Neural cell (in vitro differentiated cells): ENCODE results near the gene SCLY. TPM values are rescaled to one million over a fixed set of nuclear protein-coding genes. Genes with fewer than 3 reads are reported as not detected.

ENCODE experiments used
- H2AFZ ChIP-seq: fragments of 200-600, 300-800 bp; sonication (generic), shearing (Covaris generic); 2 replicates; pipeline ENCODE4 v1.6.0; 2014; ENCODE audit warnings: low read depth, mild to moderate bottlenecking, antibody characterized with exemption, low read length, moderate library complexity
- H3F3A ChIP-seq: fragments of 200-600 bp; shearing (Covaris generic); 2 replicates; pipeline ENCODE4 v1.6.1; 2016; ENCODE audit warnings: mild to moderate bottlenecking, moderate library complexity, mixed read lengths, antibody characterized with exemption, low read length; ENCODE audit not compliant: insufficient read depth, poor library complexity, severe bottlenecking
- H3K27ac ChIP-seq: fragments of 200-600, 300-800 bp; sonication (generic), shearing (Covaris generic); 2 replicates; pipeline ENCODE4 v1.5.1; 2014; ENCODE audit warnings: mild to moderate bottlenecking, low read length, moderate library complexity
- H3K27me3 ChIP-seq: fragments of 300-800, 200-600 bp; sonication (generic), shearing (Covaris generic); 2 replicates; pipeline ENCODE4 v1.6.0; 2014; ENCODE audit warnings: mild to moderate bottlenecking, low read depth, low read length, moderate library complexity; ENCODE audit not compliant: insufficient read depth
- H3K36me3 ChIP-seq: fragments of 300-800, 200-600 bp; sonication (generic), shearing (Covaris generic); 2 replicates; pipeline ENCODE4 v1.5.1; 2014; ENCODE audit warnings: mild to moderate bottlenecking, antibody characterized with exemption, low read length, moderate library complexity; ENCODE audit not compliant: insufficient read depth
- H3K4me2 ChIP-seq: fragments of 300-800, 200-600 bp; sonication (generic), shearing (Covaris generic); 2 replicates; pipeline ENCODE4 v1.6.0; 2014; ENCODE audit warnings: mild to moderate bottlenecking, low read length
- H3K4me3 ChIP-seq: fragments of 300-800, 200-600 bp; sonication (generic), shearing (Covaris generic); 2 replicates; pipeline ENCODE4 v1.5.1; 2014; ENCODE audit warnings: mild to moderate bottlenecking, low read length, moderate library complexity
- H3K79me2 ChIP-seq: fragments of 200-600 bp; shearing (Covaris generic); replicated peaks from 2 replicates; pipeline ENCODE4 v1.6.0; 2014; ENCODE audit warnings: mild to moderate bottlenecking, low read length, moderate library complexity; ENCODE audit not compliant: insufficient read depth
- H3K9ac ChIP-seq: fragments of 300-800, 200-600 bp; sonication (generic), shearing (Covaris generic); 2 replicates; pipeline ENCODE4 v1.6.1; 2016; ENCODE audit warnings: mild to moderate bottlenecking, low read length, mixed read lengths
- H3K9me2 ChIP-seq: fragments of 200-600 bp; shearing (Covaris generic); 2 replicates; pipeline ENCODE4 v1.6.1; 2016; ENCODE audit warnings: mild to moderate bottlenecking, low read length, mixed read lengths; ENCODE audit not compliant: insufficient read depth
- H3K9me3 ChIP-seq: fragments of 200-600, 300-800 bp; sonication (generic), shearing (Covaris generic); 2 replicates; pipeline ENCODE4 v1.6.1; 2016; ENCODE audit warnings: mild to moderate bottlenecking, mixed run types, low read length, moderate library complexity, mixed read lengths
- H4K20me1 ChIP-seq: fragments of 200-600 bp; shearing (Covaris generic); 2 replicates; pipeline ENCODE4 v1.6.1; 2016; ENCODE audit warnings: mild to moderate bottlenecking, mixed run types; ENCODE audit not compliant: insufficient read depth
- CTCF ChIP-seq: fragments of 450-650 bp; IDR thresholded peaks from 2 replicates; pipeline ENCODE4 v1.5.1; 2014; ENCODE audit warnings: antibody characterized with exemption, mild to moderate bottlenecking, moderate library complexity; ENCODE audit not compliant: poor library complexity, severe bottlenecking
- EP300 ChIP-seq: fragments of 450-650 bp; conservative IDR thresholded peaks from 2 replicates; pipeline ENCODE4 v1.6.1; 2014; ENCODE audit warnings: antibody characterized with exemption, mild to moderate bottlenecking, moderate library complexity; ENCODE audit not compliant: poor library complexity, severe bottlenecking
- EZH2 ChIP-seq: fragments of 200-600, 300-800 bp; shearing (Covaris generic), sonication (generic); IDR thresholded peaks from 2 replicates; pipeline ENCODE4 v1.6.1; 2014; ENCODE audit warnings: antibody characterized with exemption, low read length, borderline replicate concordance, mild to moderate bottlenecking; ENCODE audit not compliant: insufficient read depth, poor library complexity, severe bottlenecking
- MXI1 ChIP-seq: fragments of 450-650 bp; conservative IDR thresholded peaks from 2 replicates; pipeline ENCODE4 v1.6.1; 2014; ENCODE audit warnings: antibody characterized with exemption, mild to moderate bottlenecking; ENCODE audit not compliant: poor library complexity, severe bottlenecking
- POLR2AphosphoS5 ChIP-seq: IDR thresholded peaks from 2 replicates; pipeline ENCODE4 v1.6.1; 2012
- RAD21 ChIP-seq: fragments of 450-650 bp; conservative IDR thresholded peaks from 2 replicates; pipeline ENCODE4 v1.6.1; 2014; ENCODE audit warnings: antibody characterized with exemption, mild to moderate bottlenecking, moderate library complexity
- REST ChIP-seq: IDR thresholded peaks from 2 replicates; pipeline ENCODE4 v1.6.1; 2012; ENCODE audit warnings: borderline replicate concordance
- SMC3 ChIP-seq: fragments of 450-650 bp; conservative IDR thresholded peaks from 2 replicates; pipeline ENCODE4 v1.6.1; 2014; ENCODE audit warnings: antibody characterized with exemption, mild to moderate bottlenecking, moderate library complexity; ENCODE audit not compliant: poor library complexity
- TAF1 ChIP-seq: IDR thresholded peaks from 2 replicates; pipeline ENCODE4 v1.6.1; 2012; ENCODE audit warnings: low read depth
- polyA plus RNA-seq: library from polyadenylated mRNA; depleted of rRNA; stranded (reverse); fragments of >200 nt; gene quantifications from 2 replicates; pipeline ENCODE4 v1.2.3, GENCODE V29; 2014

Gene SCLY
- polyA plus RNA-seq, 1 donor from 2014 or later = 15.9 TPM

GRCh38 chr2:238130111-238130695 is 69.4 kb downstream of the SCLY start:
- H3K27me3 ChIP-seq = no peaks in the 10 kb centered on the region
- H3K9me2 ChIP-seq = no peaks in the 10 kb centered on the region
- H3F3A ChIP-seq = no peaks in the 10 kb centered on the region
- H3K27ac ChIP-seq = no peak overlapping the region
- H3K4me3 ChIP-seq = no peak overlapping the region
- no peaks in the 10 kb centered on the region for H3K36me3 ChIP-seq
- no peak overlapping the region for H3K9ac ChIP-seq
- H4K20me1 ChIP-seq = no peaks in the 10 kb centered on the region
- no peaks in the 10 kb centered on the region for H3K79me2 ChIP-seq
- TF ChIP-seq MXI1 (no peak), SMC3 (no peak), CTCF (no peak), POLR2AphosphoS5 (no peak), TAF1 (no peak), EZH2 (no peak), RAD21 (no peak)
- H3K4me2 ChIP-seq = no peak overlapping the region
- H2AFZ ChIP-seq = no peak overlapping the region
- H3K9me3 ChIP-seq = no peaks in the 10 kb centered on the region

GRCh38 chr2:238130696-238131628 is 70.2 kb downstream of the SCLY start:
- TF ChIP-seq EZH2 = no peak
- no peak for TF ChIP-seq MXI1
- no peak for TF ChIP-seq RAD21
- no peak for TF ChIP-seq REST
- no peak for TF ChIP-seq CTCF
- no peak for TF ChIP-seq SMC3
- no peak for TF ChIP-seq POLR2AphosphoS5
- no peak for TF ChIP-seq EP300
- TF ChIP-seq TAF1 = no peak
- Histone ChIP-seq H3K27me3 (no peaks in the 10 kb centered on the region), H3K4me2 (no peak overlapping the region), H3K9me3 (no peaks in the 10 kb centered on the region), H3K27ac (no peak overlapping the region), H4K20me1 (no peaks in the 10 kb centered on the region), H3K36me3 (no peaks in the 10 kb centered on the region), H3K4me3 (no peak overlapping the region), H2AFZ (no peak overlapping the region), H3K9me2 (no peaks in the 10 kb centered on the region), H3F3A (no peaks in the 10 kb centered on the region), H3K79me2 (no peaks in the 10 kb centered on the region), H3K9ac (no peak overlapping the region)
